Measurements from ENCODE around the gene COL9A1. TPM values are rescaled to one million over a fixed set of nuclear protein-coding genes. Genes with fewer than 3 reads are reported as not detected.
"Not testable (repeated sequence)": the region's sequence is repeated elsewhere in the genome, so short reads cannot be mapped to it uniquely, and the experiment has no call there.

COL9A1 gene
- polyA plus RNA-seq, 1 experiment = not detected

DNA sequence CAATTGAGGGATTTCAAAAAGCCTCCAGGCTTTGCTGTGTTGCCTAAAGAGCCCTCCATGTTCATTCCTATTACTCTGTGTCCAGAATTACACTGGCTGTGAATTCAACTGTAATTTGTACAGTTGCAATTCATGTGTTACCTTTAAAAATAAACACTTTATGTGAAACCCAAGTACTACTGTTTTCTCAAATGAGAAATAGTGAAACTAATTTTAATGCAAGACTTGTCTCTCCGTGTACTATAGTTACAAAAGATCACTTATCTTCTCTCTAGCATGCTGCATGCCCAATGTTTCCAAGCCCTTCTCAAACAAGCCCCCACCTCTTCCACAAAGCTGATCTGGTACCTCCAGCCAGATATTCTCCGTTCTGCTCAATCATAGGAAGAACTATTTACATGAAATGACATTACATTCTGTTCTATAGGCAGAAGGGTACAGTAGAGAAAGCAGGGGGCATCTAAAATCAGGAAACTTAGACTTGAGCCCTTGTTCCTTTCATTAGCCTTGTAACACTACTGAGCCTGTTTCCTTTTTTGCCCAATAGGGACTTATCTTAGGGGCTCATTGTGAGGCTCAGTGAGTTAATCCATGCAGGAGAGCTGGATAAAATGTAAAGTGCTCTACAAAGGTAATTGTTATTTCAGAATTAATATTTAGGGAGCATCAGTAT lies 12.3 kb upstream of the COL9A1 start:
- Histone ChIP-seq H3K27me3 (ENCODE audit: control insufficient read depth, insufficient read depth, low read length) (peaks cover 8% of the 10 kb centered on the region), H3K4me3 (ENCODE audit: low read depth, low read length) (no peak overlapping the region), H3K36me3 (ENCODE audit: control insufficient read depth, insufficient read depth, low read length) (no peaks in the 10 kb centered on the region)
- no peak for DNase-seq (ENCODE audit: low read depth)
- CTCF ChIA-PET = interaction anchor here (8.3 kb wide), 1 partner anchor 55 kb away, joined by 72 read pairs; no protein-coding TSS in a partner anchor
- TF ChIP-seq, protein P1, sequence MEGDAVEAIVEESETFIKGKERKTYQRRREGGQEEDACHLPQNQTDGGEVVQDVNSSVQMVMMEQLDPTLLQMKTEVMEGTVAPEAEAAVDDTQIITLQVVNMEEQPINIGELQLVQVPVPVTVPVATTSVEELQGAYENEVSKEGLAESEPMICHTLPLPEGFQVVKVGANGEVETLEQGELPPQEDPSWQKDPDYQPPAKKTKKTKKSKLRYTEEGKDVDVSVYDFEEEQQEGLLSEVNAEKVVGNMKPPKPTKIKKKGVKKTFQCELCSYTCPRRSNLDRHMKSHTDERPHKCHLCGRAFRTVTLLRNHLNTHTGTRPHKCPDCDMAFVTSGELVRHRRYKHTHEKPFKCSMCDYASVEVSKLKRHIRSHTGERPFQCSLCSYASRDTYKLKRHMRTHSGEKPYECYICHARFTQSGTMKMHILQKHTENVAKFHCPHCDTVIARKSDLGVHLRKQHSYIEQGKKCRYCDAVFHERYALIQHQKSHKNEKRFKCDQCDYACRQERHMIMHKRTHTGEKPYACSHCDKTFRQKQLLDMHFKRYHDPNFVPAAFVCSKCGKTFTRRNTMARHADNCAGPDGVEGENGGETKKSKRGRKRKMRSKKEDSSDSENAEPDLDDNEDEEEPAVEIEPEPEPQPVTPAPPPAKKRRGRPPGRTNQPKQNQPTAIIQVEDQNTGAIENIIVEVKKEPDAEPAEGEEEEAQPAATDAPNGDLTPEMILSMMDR (IDR thresholded peaks at IDR 0.05; ENCODE audit: insufficient read depth, low read depth, low read length) = no peak
- POLR2A ChIA-PET = no interaction called here

DNA sequence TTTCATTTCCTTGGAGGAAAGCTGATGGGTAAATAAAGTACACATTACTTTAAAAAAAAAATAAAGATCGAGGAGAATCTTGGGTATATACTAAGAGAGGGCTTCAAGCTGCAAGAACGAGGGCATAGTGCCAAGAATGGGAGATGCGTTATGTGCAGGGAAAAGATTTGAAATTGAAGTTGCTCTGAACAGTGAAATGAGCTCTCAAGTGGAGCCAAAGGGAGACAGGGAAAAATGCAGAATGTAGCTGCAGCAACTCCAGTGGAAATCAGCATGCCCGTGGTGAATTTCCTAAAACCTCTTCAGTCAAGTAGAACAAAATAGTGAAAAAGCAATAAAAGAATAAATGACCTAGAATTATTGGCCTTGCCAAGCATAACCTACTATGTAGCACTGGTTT lies 11.4 kb upstream of the COL9A1 start:
- ChIA-PET POLR2A (no interaction called here), CTCF (interaction anchor here (0.6 to 8.3 kb wide), 2 partner anchors 55 to 92 kb away, joined by 3 to 72 read pairs; no protein-coding TSS in a partner anchor)
- no peak overlapping the region for H3K4me3 ChIP-seq (ENCODE audit: low read depth, low read length)
- TF ChIP-seq, protein P1 (IDR thresholded peaks at IDR 0.05; ENCODE audit: insufficient read depth, low read depth, low read length) = no peak
- H3K27me3 ChIP-seq (ENCODE audit: control insufficient read depth, insufficient read depth, low read length) = peaks cover 9% of the 10 kb centered on the region
- DNase-seq (ENCODE audit: low read depth) = no peak
- H3K36me3 ChIP-seq (ENCODE audit: control insufficient read depth, insufficient read depth, low read length) = no peaks in the 10 kb centered on the region

DNA sequence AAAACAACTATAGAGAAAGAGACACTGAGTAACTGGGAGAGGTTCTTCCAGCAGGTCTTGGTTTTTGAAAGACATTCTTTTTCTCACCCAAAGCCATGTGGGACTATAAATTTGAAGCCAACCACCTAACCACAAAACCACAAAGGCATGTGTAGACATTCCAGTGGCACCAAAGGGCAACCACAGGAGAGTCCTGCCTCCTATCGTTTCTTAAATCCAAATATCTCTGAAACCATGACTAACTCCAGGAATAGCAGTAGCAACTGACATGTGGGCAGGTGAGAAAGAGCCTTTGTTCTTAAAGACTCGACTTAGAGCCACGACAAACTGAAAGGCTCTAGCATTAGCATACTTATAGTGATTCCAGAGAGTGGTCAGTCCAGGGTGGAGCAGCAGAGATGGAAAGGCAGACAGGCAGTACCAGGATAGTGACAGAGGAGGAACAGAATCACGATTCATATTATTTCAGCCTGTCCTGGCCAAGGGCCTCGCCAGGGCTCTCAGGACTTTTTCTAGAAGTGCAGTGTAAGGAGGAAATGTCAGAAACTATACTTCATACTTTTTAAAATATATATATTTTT lies 9.4 kb upstream of the COL9A1 start:
- Histone ChIP-seq H3K4me3 (ENCODE audit: low read depth, low read length) (no peak overlapping the region), H3K36me3 (ENCODE audit: control insufficient read depth, insufficient read depth, low read length) (no peaks in the 10 kb centered on the region), H3K27me3 (ENCODE audit: control insufficient read depth, insufficient read depth, low read length) (peaks cover 11% of the 10 kb centered on the region)
- POLR2A ChIA-PET = no interaction called here
- TF ChIP-seq, protein P1 (IDR thresholded peaks at IDR 0.05; ENCODE audit: insufficient read depth, low read depth, low read length) = no peak
- CTCF ChIA-PET = interaction anchor here (8.3 kb wide), 1 partner anchor 58 kb away, joined by 72 read pairs; no protein-coding TSS in a partner anchor
- DNase-seq (ENCODE audit: low read depth) = peak; percentile 36

DNA sequence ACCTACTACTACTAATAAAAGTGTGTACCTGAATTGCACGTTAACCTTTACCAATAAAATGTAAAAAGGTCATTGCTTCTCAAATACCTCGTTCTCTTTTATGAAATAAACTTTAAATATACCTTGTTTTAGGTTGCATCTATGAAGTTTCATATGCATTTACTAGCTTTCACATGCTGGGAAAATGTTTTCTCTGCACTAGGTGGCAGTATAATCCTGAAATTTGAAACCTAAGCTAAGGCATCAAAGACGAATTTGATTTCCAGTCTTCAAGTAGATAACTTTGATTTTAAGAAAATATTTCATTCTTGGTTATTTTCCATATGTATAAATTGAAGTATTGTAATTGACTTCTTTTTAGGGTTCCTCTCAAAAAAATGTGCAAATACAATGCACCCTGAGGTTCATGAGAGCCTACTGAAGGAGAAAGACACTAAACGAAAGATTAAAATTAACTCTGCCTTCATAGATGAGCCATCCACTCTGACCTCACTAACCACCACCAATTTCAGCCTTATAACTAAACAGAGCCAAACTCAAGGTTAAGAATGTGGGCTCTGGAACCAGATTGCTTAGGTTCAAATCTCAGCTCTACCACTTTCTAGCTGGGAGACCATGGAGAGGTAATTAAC lies 7.3 kb upstream of the COL9A1 start:
- peaks cover 11% of the 10 kb centered on the region for H3K27me3 ChIP-seq (ENCODE audit: control insufficient read depth, insufficient read depth, low read length)
- ChIA-PET CTCF (interaction anchor here (0.6 to 8.3 kb wide), 22 partner anchors 8 to 705 kb away, joined by 3 to 72 read pairs (median 4); no protein-coding TSS in a partner anchor), POLR2A (no interaction called here)
- no peak overlapping the region for H3K4me3 ChIP-seq (ENCODE audit: low read depth, low read length)
- no peaks in the 10 kb centered on the region for H3K36me3 ChIP-seq (ENCODE audit: control insufficient read depth, insufficient read depth, low read length)
- peak; percentile 2 for DNase-seq (ENCODE audit: low read depth)
- TF ChIP-seq, protein P1 (IDR thresholded peaks at IDR 0.05; ENCODE audit: insufficient read depth, low read depth, low read length) = peak; percentile 65

DNA sequence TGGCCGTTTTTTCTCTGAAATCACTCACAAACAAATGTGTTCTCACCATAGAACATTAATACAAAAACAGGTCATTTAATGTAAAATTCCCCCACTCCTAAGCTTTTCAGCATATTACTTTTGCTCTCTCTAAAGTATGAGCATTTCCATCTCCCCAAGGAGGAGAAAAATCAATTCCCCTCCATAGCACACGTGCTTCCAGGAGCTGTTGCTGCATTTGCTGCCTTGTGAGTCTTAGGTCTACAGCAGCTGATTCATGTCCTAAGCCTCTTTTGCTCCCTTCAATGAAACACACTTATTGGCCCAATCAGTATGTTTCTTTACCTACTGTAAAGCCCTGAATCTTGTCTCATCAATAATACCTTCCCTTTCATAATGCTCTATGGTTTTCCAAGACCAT lies 6.4 kb upstream of the COL9A1 start:
- H3K27me3 ChIP-seq (ENCODE audit: control insufficient read depth, insufficient read depth, low read length) = peaks cover 9% of the 10 kb centered on the region
- POLR2A ChIA-PET = interaction anchor here (0.6 kb wide), 1 partner anchor 590 kb away, joined by 3 read pairs; no protein-coding TSS in a partner anchor

DNA sequence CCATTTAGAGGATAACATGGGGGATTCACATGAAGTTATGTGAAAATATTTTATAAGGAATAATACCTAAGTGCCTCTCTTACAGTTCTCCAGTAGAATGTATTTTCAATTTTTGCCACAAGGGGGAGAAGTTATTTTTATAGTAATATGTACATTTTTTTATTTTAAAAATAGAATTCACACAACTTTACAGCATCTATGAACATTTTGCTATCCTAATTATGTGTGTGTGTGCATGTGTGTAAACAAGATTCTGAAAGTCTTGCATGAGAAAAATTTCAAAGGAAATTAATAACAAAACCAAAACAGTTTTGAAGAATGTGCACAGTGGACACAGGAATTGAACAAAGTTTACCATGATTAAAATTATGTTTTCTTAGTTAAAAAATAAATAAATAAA lies 5.3 kb upstream of the COL9A1 start:
- CTCF ChIA-PET = interaction anchor here (1.0 to 8.3 kb wide), 6 partner anchors 8 to 705 kb away, joined by 4 to 72 read pairs (median 10); no protein-coding TSS in a partner anchor
- POLR2A ChIA-PET; DNase-seq (ENCODE audit: low read depth); H3K4me3 ChIP-seq (ENCODE audit: low read depth, low read length); H3K27me3 ChIP-seq (ENCODE audit: control insufficient read depth, insufficient read depth, low read length); H3K36me3 ChIP-seq (ENCODE audit: control insufficient read depth, insufficient read depth, low read length): not testable (repeated sequence)

More for the DNA sequence above, 6.4 kb upstream of the COL9A1 start:
- H3K4me3 ChIP-seq (ENCODE audit: low read depth, low read length) = no peak overlapping the region
- DNase-seq (ENCODE audit: low read depth) = no peak
- CTCF ChIA-PET = interaction anchor here (0.6 to 8.3 kb wide), 15 partner anchors 8 to 1493 kb away, joined by 3 to 72 read pairs (median 6); no protein-coding TSS in a partner anchor
- no peaks in the 10 kb centered on the region for H3K36me3 ChIP-seq (ENCODE audit: control insufficient read depth, insufficient read depth, low read length)
- TF ChIP-seq, protein P1 (IDR thresholded peaks at IDR 0.05; ENCODE audit: insufficient read depth, low read depth, low read length) = no peak
